Lower leg skin (tissue), 4 donors: ENCODE results near the gene HOXC12. TPM values are rescaled to one million over a fixed set of nuclear protein-coding genes. Genes with fewer than 3 reads are reported as not detected.

Experiments
- DNase-seq, 2 donors: peaks; one replicate each; pipeline ENCODE4 v3.0.0-alpha.2; 2019; ENCODE audit warnings: low spot score in 2 of 2
- H3K4me3 ChIP-seq: fragments of 200-600 bp; sonication (generic); 2 replicates; pipeline ENCODE4 v1.5.1; 2017; ENCODE audit warnings: mild to moderate bottlenecking, low read depth; ENCODE audit not compliant: poor library complexity, severe bottlenecking
- POLR2A ChIP-seq, 2 donors: fragments of 450-650 bp; IDR thresholded peaks; one replicate each; pipeline ENCODE4 v1.6.1; 2016 to 2017; ENCODE audit warnings: antibody characterized with exemption in 2 of 2, mild to moderate bottlenecking in 1 of 2, moderate library complexity in 1 of 2
- WGBS, 2 donors: methylation state at CpG; one replicate each; pipeline ENCODE4 v1.1.5; 2018; 5-methylcytosine and 5-hydroxymethylcytosine counted together
- intact Hi-C: fragments of 100-400 bp; cut with DNase I; formaldehyde crosslinking; loops from one replicate; pipeline ENCODE4 v1.15.0; 2023; ENCODE audit warnings: low total_unique reads
- total RNA-seq, 4 donors: library from RNA; depleted of rRNA; stranded (reverse); fragments of >200 nt; gene quantifications; one replicate each; pipeline ENCODE4 v1.1.0, GENCODE V29; 2016
- TF ChIP-seq, protein P1 (sequence below), 3 donors: fragments of 450-650 bp; IDR thresholded peaks; one replicate each; pipeline ENCODE4 v1.5.1; 2016; ENCODE audit warnings: antibody characterized with exemption in 3 of 3, mild to moderate bottlenecking in 3 of 3, moderate library complexity in 2 of 3

Gene HOXC12
- total RNA-seq, 4 donors from 2014 or later: 4.4 to 13.6 (median 6.5) TPM

DNA sequence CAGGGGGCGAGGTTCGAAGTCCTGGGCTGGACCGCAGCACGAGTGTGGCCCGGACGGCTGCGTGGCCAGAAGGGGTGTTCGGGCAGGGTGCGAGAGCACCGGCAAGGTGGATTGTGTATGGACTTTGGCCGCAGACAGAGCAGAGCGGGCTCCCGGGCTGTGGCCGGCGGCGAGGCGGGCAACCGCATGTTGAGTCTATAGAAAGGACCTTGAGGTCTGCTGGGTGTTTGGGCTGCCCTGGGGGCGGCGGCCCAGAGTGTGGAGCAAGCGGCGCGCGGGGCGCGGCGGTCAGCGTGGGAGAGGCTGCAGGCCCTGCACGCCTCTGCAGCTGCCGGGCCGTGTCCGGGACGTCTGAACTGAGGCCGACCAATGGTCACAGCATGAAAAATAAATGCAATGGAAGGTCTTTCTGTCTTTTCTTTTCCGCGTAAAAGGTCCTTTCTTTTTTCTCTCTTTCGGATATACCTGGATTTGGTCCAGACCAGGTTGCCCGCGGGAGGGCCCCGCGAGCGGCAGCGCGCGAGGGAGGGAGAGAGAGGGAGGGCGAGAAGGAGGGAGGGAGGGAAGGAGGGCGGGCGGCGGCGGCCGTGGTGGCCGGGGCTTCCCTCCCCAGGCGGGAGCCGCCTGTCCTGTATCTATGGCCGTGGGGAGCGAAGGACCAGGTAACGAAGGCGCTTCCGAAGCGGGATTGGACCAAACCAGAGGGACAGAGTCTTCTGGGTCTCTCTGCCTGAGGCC lies 39.7 kb downstream of the HOXC12 start:
- 5% methylated on average over 53 to 60 of the region's 60 CpGs for WGBS, 2 donors
- no peak overlapping the region for H3K4me3 ChIP-seq
- no peak for DNase-seq
- intact Hi-C loops: no loop called here
- TF ChIP-seq, protein P1, sequence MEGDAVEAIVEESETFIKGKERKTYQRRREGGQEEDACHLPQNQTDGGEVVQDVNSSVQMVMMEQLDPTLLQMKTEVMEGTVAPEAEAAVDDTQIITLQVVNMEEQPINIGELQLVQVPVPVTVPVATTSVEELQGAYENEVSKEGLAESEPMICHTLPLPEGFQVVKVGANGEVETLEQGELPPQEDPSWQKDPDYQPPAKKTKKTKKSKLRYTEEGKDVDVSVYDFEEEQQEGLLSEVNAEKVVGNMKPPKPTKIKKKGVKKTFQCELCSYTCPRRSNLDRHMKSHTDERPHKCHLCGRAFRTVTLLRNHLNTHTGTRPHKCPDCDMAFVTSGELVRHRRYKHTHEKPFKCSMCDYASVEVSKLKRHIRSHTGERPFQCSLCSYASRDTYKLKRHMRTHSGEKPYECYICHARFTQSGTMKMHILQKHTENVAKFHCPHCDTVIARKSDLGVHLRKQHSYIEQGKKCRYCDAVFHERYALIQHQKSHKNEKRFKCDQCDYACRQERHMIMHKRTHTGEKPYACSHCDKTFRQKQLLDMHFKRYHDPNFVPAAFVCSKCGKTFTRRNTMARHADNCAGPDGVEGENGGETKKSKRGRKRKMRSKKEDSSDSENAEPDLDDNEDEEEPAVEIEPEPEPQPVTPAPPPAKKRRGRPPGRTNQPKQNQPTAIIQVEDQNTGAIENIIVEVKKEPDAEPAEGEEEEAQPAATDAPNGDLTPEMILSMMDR (IDR thresholded peaks at IDR 0.05): no peak
- TF ChIP-seq POLR2A (IDR thresholded peaks at IDR 0.05): no peak

DNA sequence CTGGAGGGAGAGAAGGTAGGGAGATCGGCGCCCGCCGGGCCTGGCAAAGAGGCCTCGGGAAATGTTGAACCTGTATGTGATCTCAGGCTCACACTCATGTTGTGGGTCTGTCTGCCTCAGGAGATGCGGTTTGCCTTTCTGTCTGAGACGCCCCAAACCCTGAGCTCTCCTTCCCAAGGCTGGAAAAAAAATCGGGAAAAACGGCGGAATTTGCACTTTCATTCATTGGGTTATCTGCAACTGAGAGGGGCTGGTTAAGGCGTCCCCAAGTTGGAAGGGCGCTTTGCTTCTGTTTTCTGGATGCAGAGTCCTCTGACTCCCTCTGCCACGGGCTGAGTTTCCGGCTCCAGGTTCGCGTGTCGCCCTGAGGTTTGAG lies 40.3 kb downstream of the HOXC12 start:
- DNase-seq: no peak
- TF ChIP-seq POLR2A (IDR thresholded peaks at IDR 0.05): no peak
- TF ChIP-seq, protein P1 (IDR thresholded peaks at IDR 0.05): no peak
- 3 to 8% methylated on average over 17 of the region's 17 CpGs for WGBS, 2 donors
- intact Hi-C loops: no loop called here
- peak overlapping the region; percentile 42 for H3K4me3 ChIP-seq

DNA sequence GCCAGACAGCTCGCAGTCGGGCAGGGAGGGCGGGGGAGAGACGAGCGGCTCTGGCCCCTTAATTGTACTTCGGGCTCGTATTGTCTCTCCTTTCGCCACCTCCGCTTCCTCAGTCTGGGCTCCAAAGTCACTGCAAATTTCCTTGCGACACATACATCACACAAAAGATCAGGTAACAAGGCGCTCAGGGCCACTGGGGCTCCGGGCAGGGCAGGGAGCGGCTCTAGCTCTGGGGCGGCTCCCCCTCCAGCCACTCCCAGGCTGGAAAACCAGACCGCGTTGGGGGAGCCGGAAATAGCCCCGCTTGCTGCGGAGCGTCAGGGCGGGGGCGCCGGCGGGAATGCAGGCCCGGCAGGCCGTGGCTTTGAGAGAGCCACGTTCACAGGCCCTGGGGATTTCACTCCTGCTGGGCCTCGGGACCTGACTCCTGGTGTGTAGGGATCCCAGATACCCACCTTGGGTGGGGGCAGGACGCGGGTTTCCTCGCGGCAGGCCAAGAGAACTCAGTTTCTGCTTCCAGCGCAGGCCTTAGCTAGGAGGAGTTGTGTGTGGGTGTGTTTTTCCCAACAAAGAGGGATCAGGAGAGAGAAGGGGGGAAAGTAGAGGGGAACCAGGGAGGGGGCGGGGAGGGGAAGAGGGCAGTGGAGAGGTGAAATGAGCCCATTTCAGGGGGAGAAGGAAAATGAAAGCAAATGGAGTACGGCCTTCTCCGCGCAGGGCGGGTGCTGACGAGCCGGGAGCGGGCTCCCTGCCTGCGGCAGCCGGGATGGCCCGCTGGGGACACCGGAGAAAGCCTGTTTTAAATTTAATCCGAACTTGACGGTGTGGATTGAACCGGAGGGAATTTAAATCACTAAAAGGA lies 40.9 kb downstream of the HOXC12 start:
- TF ChIP-seq POLR2A (IDR thresholded peaks at IDR 0.05): peak in 1 of 2 donors; percentile 11
- TF ChIP-seq, protein P1 (IDR thresholded peaks at IDR 0.05): no peak
- intact Hi-C loops: no loop called here
- DNase-seq: peak in 1 of 2 donors; percentile 95
- 1 to 3% methylated on average over 43 to 45 of the region's 48 CpGs for WGBS, 2 donors
- peak overlapping the region; percentile 42 for H3K4me3 ChIP-seq

DNA sequence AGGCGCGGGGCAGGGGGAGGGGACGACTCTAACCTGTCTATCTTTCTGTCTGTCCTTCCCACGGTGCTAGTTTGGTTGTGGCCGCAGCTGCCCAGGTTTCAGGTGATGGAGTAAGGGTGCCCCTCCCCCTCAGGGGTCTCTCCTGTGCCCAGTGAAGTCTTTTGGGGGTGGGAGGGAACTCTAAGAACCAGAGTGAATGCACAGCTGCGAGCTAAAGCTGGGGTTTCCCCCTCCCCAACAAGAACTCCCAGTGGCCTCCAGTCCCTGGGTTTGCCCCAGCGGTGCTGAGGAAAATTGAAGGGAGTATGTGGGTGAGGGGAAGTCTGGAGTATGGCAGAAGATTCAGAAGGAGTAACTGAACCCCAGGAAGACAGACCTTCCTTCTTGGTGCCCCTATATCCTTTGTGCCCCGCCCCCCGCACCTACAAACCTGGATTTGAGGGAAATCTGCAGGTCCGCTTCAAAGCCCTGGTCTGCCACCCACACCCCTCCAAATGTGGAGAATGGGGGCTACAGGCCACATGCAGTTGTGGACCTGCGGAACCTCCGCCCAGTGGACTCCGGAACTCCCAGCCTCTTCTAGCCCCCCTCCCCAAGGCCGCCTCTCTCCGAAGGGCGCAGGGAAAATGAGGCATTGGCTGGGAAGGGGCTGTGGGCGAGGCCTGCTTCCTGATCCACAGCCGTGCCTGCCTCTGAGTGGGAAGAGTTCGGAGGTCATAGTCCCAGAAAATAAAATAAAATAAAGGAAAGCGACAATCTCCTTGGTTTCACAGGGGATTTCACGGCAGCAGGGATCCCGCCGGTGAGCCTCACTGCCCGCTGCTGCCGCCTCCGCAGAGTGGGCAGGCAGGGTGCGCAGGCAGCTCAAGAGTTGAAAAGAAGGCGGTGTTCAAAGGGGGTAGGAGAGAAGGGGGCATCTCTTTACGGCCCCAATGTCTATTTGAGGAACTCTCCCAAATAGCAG lies 41.8 kb downstream of the HOXC12 start:
- no peak for DNase-seq
- peak overlapping the region; percentile 42 for H3K4me3 ChIP-seq
- WGBS, 2 donors: 17 to 26% methylated on average over 29 of the region's 29 CpGs
- TF ChIP-seq POLR2A (IDR thresholded peaks at IDR 0.05): no peak
- TF ChIP-seq, protein P1 (IDR thresholded peaks at IDR 0.05): no peak
- intact Hi-C loops: no loop called here
